K562 (cell line): ENCODE data around the gene BSDC1.
A peak's percentile ranks its signal among the peaks of the same experiment; 100 is the strongest.

Experiments used
- CTCF ChIP-seq, 3 experiments: IDR thresholded peaks in 2 of 3; conservative IDR thresholded peaks in 1 of 3; 2 replicates each; pipeline ENCODE4 v1.5.1; 2011 to 2012; ENCODE audit warnings: low read length in 3 of 3, mild to moderate bottlenecking in 3 of 3, control low read depth in 2 of 3, improper control_type of control experiment in 1 of 3, inconsistent platforms in 1 of 3, low read depth in 1 of 3, mixed read lengths in 1 of 3, moderate library complexity in 1 of 3; ENCODE audit not compliant: insufficient read depth in 2 of 3
- TCF7L2 ChIP-seq: fragments of 150-350 bp; IDR thresholded peaks from 2 replicates; pipeline ENCODE4 v1.6.1; 2016; ENCODE audit warnings: low read depth, mild to moderate bottlenecking, low read length, moderate library complexity

GRCh38 chr1:32400876-32401631 is 6.8 kb upstream of the BSDC1 start:
- TF ChIP-seq CTCF (IDR thresholded peaks at IDR 0.05 in 2 of 3, conservative IDR thresholded peaks at IDR 0.05 in 1 of 3; ENCODE audit: insufficient read depth in 2 of 3, low read depth in 1 of 3, low read length in 3 of 3) (peak; percentile 90 to 98 (median 96)), TCF7L2 (no peak)
